ENCODE results near the gene FUT2. TPM values are rescaled to one million over a fixed set of nuclear protein-coding genes. Genes with fewer than 3 reads are reported as not detected.
"Not testable (repeated sequence)": the region's sequence is repeated elsewhere in the genome, so short reads cannot be mapped to it uniquely, and the experiment has no call there.

FUT2 gene
- polyA plus RNA-seq, 1 donor (not counting 4 experiments of a cell fraction or from before 2014, with no cell fraction given): 2.3 TPM

GRCh38 chr19:48687776-48688175 lies 8.0 kb upstream of the FUT2 start:
- Histone ChIP-seq H3K9ac (ENCODE audit: control insufficient read depth, extremely low read depth, insufficient read depth, low read length) (no peak overlapping the region), H3K4me2 (ENCODE audit: control insufficient read depth, extremely low read depth, insufficient read depth, low read depth, low read length) (no peak overlapping the region), H3K9me1 (ENCODE audit: control insufficient read depth, extremely low read depth, insufficient read depth, low read length) (no peaks in the 10 kb centered on the region), H3K4me3 (ENCODE audit: control insufficient read depth in 2 of 3, extremely low read depth in 1 of 3, insufficient read depth in 2 of 3, low read depth in 1 of 3, low read length in 3 of 3) (no peak overlapping the region), H3K79me2 (ENCODE audit: control insufficient read depth, insufficient read depth, low read length) (no peaks in the 10 kb centered on the region), H3K36me3 (ENCODE audit: control insufficient read depth in 2 of 2, extremely low read depth in 1 of 2, insufficient read depth in 2 of 2, low read length in 2 of 2) (no peaks in the 10 kb centered on the region), H2AFZ (ENCODE audit: control insufficient read depth, low read length) (no peak overlapping the region), H3K9me3 (ENCODE audit: control insufficient read depth, low read depth, low read length) (no peaks in the 10 kb centered on the region), H4K20me1 (ENCODE audit: control insufficient read depth, extremely low read depth, insufficient read depth, low read length) (no peaks in the 10 kb centered on the region), H3K27ac (ENCODE audit: control insufficient read depth, insufficient read depth, low read length) (no peak overlapping the region), H3K27me3 (ENCODE audit: control insufficient read depth, extremely low read depth, insufficient read depth, low read length) (no peaks in the 10 kb centered on the region), H3K4me1 (ENCODE audit: control insufficient read depth, extremely low read depth, insufficient read depth, low read length) (no peaks in the 10 kb centered on the region)
- no peak for FAIRE-seq
- no peak for TF ChIP-seq CTCF (optimal IDR thresholded peaks at IDR 0.05 in 1 of 3, IDR thresholded peaks at IDR 0.05 in 1 of 3, conservative IDR thresholded peaks at IDR 0.05 in 1 of 3; ENCODE audit: extremely low read depth in 1 of 3, insufficient read depth in 2 of 3, low read length in 3 of 3)
- TF ChIP-seq EZH2 (IDR thresholded peaks at IDR 0.05; ENCODE audit: low read length): no peak
- no peak for DNase-seq (ENCODE audit: low read depth, low spot score)
- dilution Hi-C loops (cut with MboI; ENCODE audit: extremely low pct_ligation_motif_present, low sequenced_read_pairs): no loop called here

- no peak for FAIRE-seq
- Histone ChIP-seq H3K36me3 (ENCODE audit: control insufficient read depth in 2 of 2, extremely low read depth in 1 of 2, insufficient read depth in 2 of 2, low read length in 2 of 2) (no peaks in the 10 kb centered on the region), H3K9ac (ENCODE audit: control insufficient read depth, extremely low read depth, insufficient read depth, low read length) (no peak overlapping the region), H4K20me1 (ENCODE audit: control insufficient read depth, extremely low read depth, insufficient read depth, low read length) (no peaks in the 10 kb centered on the region), H3K4me1 (ENCODE audit: control insufficient read depth, extremely low read depth, insufficient read depth, low read length) (no peaks in the 10 kb centered on the region), H3K9me3 (ENCODE audit: control insufficient read depth, low read depth, low read length) (no peaks in the 10 kb centered on the region), H3K9me1 (ENCODE audit: control insufficient read depth, extremely low read depth, insufficient read depth, low read length) (no peaks in the 10 kb centered on the region), H3K79me2 (ENCODE audit: control insufficient read depth, insufficient read depth, low read length) (no peaks in the 10 kb centered on the region), H3K4me3 (ENCODE audit: control insufficient read depth in 2 of 3, extremely low read depth in 1 of 3, insufficient read depth in 2 of 3, low read depth in 1 of 3, low read length in 3 of 3) (no peak overlapping the region), H3K27me3 (ENCODE audit: control insufficient read depth, extremely low read depth, insufficient read depth, low read length) (no peaks in the 10 kb centered on the region), H3K27ac (ENCODE audit: control insufficient read depth, insufficient read depth, low read length) (no peak overlapping the region), H2AFZ (ENCODE audit: control insufficient read depth, low read length) (no peak overlapping the region), H3K4me2 (ENCODE audit: control insufficient read depth, extremely low read depth, insufficient read depth, low read depth, low read length) (no peak overlapping the region)
- no peak for DNase-seq (ENCODE audit: low read depth, low spot score)
- TF ChIP-seq EZH2 (IDR thresholded peaks at IDR 0.05; ENCODE audit: low read length) (no peak), CTCF (optimal IDR thresholded peaks at IDR 0.05 in 1 of 3, IDR thresholded peaks at IDR 0.05 in 1 of 3, conservative IDR thresholded peaks at IDR 0.05 in 1 of 3; ENCODE audit: extremely low read depth in 1 of 3, insufficient read depth in 2 of 3, low read length in 3 of 3) (no peak)
- dilution Hi-C loops (cut with MboI; ENCODE audit: extremely low pct_ligation_motif_present, low sequenced_read_pairs): no loop called here
These were observed 6.3 kb upstream of the FUT2 start for GRCh38 chr19:48689449-48689848.

GRCh38 chr19:48693629-48694028 lies 2.1 kb upstream of the FUT2 start:
- DNase-seq (ENCODE audit: low read depth, low spot score); H4K20me1 ChIP-seq (ENCODE audit: control insufficient read depth, extremely low read depth, insufficient read depth, low read length); H3K27me3 ChIP-seq (ENCODE audit: control insufficient read depth, extremely low read depth, insufficient read depth, low read length); FAIRE-seq; H3K4me3 ChIP-seq (ENCODE audit: control insufficient read depth in 2 of 3, extremely low read depth in 1 of 3, insufficient read depth in 2 of 3, low read depth in 1 of 3, low read length in 3 of 3); H3K79me2 ChIP-seq (ENCODE audit: control insufficient read depth, insufficient read depth, low read length); dilution Hi-C loops (cut with MboI; ENCODE audit: extremely low pct_ligation_motif_present, low sequenced_read_pairs); H3K27ac ChIP-seq (ENCODE audit: control insufficient read depth, insufficient read depth, low read length); H3K4me2 ChIP-seq (ENCODE audit: control insufficient read depth, extremely low read depth, insufficient read depth, low read depth, low read length); H2AFZ ChIP-seq (ENCODE audit: control insufficient read depth, low read length); H3K9me1 ChIP-seq (ENCODE audit: control insufficient read depth, extremely low read depth, insufficient read depth, low read length); H3K36me3 ChIP-seq (ENCODE audit: control insufficient read depth in 2 of 2, extremely low read depth in 1 of 2, insufficient read depth in 2 of 2, low read length in 2 of 2); H3K9me3 ChIP-seq (ENCODE audit: control insufficient read depth, low read depth, low read length); H3K9ac ChIP-seq (ENCODE audit: control insufficient read depth, extremely low read depth, insufficient read depth, low read length): not testable (repeated sequence)
- H3K4me1 ChIP-seq (ENCODE audit: control insufficient read depth, extremely low read depth, insufficient read depth, low read length): peaks cover 21% of the 10 kb centered on the region

All from keratinocyte (primary cell).